ENCODE data around the gene RAB3C.

DNA sequence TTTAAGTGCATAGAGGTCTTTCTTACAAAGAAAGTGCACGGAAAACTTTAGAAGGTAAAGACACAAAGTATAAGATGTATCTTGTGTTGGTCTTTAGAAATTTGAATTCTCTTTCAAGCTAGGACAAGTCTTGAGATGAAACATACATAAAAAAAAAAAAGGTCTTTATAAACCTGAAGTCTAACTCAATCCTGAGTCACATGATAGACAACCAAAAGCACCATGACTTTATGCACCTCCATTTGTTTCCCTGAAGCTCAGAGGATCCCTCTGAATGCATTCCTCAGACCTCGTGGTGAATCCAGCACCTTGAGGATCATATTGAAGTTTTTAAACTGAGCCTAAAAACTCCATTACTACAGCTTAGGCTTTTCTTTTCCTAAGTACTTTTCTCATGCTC is 91.8 kb downstream of the RAB3C start:
- TF ChIP-seq, protein P1, sequence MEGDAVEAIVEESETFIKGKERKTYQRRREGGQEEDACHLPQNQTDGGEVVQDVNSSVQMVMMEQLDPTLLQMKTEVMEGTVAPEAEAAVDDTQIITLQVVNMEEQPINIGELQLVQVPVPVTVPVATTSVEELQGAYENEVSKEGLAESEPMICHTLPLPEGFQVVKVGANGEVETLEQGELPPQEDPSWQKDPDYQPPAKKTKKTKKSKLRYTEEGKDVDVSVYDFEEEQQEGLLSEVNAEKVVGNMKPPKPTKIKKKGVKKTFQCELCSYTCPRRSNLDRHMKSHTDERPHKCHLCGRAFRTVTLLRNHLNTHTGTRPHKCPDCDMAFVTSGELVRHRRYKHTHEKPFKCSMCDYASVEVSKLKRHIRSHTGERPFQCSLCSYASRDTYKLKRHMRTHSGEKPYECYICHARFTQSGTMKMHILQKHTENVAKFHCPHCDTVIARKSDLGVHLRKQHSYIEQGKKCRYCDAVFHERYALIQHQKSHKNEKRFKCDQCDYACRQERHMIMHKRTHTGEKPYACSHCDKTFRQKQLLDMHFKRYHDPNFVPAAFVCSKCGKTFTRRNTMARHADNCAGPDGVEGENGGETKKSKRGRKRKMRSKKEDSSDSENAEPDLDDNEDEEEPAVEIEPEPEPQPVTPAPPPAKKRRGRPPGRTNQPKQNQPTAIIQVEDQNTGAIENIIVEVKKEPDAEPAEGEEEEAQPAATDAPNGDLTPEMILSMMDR (IDR thresholded peaks at IDR 0.05; ENCODE audit: insufficient read depth, low read depth, low read length) = no peak
- no peak for TF ChIP-seq EZH2 (IDR thresholded peaks at IDR 0.05; ENCODE audit: insufficient read depth, low read length)
